Fibroblast of peridontal ligament (primary cell): ENCODE data around the gene RNF4.
"Not testable (repeated sequence)": the region's sequence is repeated elsewhere in the genome, so short reads cannot be mapped to it uniquely, and the experiment has no call there.

Experiments used
- DNase-seq: peaks from one replicate; pipeline ENCODE4 v3.0.0-alpha.2; 2010; ENCODE audit errors: extremely low read depth

The RNF4 gene

DNA sequence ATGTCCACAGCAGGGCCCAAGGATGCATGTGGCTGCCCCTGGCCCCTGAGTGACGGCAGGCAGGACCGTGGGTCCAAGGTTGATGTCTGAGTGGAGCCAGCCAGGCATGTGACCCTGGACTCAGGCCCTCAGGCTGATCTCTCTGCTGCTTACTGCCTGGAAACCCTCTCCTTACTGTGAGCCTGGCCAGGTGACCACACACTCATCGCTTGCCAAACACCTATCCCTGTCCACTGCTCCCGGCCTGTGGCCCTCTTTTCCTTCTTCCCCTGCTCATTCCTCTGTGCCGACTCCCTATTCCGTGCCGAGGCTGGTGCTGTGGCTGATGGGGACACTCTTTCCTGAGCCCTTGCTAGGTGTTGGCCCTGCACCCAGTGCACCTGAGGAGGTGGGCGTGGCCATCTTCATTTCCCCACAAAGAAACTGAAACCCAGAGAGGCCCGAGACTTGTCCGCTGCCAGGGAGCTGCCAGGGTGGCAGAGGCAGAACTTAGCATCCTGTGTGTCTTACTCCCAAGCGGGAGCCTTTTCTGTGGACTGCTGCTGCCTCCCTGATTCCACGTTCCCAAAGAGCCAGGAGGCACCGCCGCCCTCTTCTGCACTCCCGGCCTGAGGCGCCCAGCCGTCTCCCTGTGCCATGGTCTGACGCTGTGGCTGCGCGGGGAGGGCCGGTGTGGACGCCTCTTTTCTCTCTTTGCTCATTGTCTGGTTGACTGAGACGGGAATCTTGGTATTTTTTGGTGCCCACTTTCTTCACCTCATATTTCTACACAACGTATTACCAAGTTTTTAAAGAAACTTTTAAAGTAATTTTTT, 11.2 kb upstream of the RNF4 start:
- DNase-seq: no peak

GRCh38 chr4:2458546-2459491, 10.1 kb upstream of the RNF4 start:
- no peak for DNase-seq

DNA sequence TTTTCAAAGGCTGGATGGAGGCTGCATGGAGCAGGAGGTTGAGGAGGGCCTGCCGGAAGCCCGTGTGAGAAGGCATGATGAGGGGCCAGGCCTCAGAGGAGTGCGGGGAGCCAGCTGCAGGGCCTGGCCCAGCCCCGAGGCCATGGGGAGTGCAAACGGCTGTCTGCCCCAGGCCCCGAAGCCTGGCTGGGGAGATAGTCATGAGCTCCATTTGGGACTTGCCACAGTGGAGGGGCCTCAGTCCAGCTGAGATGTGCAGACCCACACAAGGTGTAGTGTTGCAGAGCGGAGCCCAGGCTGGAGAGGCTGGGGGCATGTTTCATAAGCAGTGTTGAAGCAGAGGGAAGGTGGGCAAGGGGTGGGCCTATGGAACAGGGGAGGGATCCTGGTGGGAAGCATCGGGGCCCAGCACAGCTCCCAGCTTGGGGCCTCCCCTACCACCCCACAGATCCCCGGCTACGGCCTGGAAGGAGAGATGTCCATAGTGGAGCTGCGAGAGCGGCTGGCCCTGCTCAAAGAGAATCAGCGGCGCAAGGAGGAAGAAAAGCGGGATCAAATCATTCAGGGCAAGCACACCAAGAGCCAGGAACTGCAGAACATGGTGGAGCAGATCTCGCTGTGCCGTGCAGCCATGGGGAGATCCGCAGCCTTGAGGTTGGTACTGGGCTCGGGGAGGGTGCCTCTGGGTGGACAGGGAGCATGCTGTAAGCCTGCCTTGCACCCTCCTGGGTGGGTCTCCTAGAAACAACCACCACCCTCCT, 9.1 kb upstream of the RNF4 start:
- no peak for DNase-seq

- DNase-seq: no peak
These were observed 7.5 kb upstream of the RNF4 start for GRCh38 chr4:2461246-2461960.

GRCh38 chr4:2462218-2462991, 6.5 kb upstream of the RNF4 start:
- DNase-seq: peak; percentile 64

- no peak for DNase-seq
These were observed 5.7 kb upstream of the RNF4 start for GRCh38 chr4:2462992-2463762.

DNA sequence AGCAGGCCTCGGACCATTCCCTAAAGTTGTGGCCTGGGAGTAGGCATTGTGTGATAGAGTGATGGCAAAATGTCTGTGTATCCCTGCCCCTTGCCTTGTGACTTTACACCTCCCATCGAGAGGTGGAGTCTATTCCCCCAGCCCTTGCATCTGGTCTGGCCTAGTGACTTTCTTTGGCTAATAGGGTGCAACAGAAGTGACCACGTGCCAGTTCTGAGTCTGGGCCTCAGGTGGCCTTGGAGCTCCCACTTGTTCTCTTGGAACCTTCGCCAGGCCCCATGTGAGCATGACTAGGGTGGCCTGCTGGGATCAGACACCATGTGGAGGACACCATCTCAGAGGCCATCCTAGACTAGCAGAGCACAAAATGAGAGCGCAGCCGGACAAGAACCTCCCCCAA, 3.9 kb upstream of the RNF4 start:
- no peak for DNase-seq

DNA sequence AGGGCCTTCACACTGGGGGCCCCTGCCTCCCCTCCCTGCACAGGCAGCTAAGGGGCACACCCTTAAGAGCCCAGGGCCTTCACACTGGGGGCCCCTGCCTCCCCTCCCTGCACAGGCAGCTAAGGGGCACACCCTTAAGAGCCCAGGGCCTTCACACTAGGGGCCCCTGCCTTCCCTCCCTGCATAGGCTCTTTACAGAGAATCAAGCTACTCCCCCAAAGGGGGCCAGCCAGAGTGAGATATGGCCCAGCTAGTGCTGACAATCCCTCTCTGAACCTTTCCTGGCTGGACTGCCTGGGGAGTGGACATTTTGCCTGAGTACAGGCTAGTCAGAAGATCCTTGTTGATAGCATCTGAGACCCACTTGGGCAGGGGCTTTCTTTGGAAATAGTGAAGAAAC, 3.4 kb upstream of the RNF4 start:
- not testable (repeated sequence) for DNase-seq

GRCh38 chr4:2469192-2469984, 482 bp downstream of the RNF4 start:
- DNase-seq: no peak

DNA sequence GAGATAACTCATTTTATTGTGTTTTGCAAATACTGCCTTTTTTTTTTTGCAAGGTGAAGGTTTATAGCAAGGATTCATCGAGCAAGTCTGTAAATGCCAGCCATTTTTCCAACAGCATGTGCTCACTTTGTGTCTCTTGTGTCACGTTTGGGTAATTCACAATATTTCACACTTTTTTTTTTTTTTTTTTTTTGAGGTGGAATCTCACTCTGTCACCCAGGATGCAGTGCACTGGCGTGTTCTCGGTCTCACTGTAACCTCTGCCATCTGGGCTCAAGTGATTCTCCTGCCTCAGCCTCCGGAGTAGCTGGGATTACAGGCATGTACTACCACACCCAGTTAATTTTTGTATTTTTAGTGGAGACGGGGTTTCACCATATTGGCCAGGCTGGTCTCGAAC, 1.9 kb downstream of the RNF4 start:
- no peak for DNase-seq

DNA sequence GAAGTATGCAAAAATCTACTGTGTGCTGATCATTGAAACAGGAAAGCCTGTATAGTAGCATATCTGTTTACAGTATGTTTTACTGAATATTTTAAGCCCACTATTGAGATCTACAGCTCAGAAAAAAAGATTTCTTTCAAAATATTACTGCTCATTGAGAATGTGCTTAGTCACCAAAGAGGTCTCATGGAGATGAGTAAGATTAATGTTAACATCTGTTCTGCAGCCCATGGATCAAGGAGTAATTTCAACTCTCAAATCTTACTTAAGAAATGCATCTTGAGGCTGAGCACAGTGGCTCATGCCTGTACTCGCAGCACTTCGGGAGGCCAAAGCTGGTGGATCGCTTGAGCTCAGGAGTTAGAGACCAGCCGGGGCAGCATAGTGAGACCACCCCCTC, 3.3 kb downstream of the RNF4 start:
- peak; percentile 50 for DNase-seq

- peak; percentile 38 for DNase-seq
These were observed 9.3 kb downstream of the RNF4 start for GRCh38 chr4:2478229-2478628.

GRCh38 chr4:2480649-2481048, 11.7 kb downstream of the RNF4 start:
- DNase-seq: no peak

DNA sequence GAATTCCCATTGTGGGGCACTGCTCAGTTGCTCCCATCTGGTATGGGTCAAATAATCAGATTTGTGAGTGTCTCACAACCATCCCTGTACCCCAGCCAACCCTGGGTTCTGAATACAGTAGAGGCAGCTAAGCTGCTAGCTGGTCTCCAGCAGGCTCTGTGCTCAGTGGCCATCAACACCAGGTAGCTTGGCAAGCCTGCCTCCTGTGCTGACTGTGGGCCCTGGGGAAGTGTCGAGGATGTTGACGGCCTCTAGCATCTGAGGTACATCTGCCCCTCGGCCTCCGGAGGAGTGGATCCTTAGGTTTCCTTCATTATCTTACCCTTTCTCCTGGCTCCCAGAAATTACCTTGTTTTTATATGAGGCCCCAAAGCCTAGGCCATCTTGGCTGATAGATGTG, 13.3 kb downstream of the RNF4 start:
- DNase-seq: no peak

- DNase-seq: peak; percentile 45
These were observed 13.8 kb downstream of the RNF4 start for GRCh38 chr4:2482693-2483092.

DNA sequence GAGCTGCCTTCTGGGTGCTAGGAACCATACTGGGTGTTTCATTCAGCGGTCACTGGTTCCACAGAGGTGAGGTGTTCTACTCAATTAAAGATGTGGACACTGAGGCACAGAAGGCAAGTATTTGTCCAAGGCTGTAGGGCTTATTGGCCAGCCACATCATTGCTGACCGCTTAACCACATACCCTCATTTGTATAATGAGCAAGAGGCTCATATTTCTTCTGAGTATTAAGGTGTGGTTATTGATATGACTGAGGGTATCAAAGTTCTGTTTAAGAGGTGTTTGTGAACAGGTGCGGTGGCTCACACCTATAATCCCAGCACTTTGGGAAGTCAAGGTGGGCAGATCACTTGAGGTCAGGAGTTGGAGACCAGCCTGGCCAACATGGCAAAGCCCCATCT, 14.3 kb downstream of the RNF4 start:
- no peak for DNase-seq

- no peak for DNase-seq
These were observed 15.3 kb downstream of the RNF4 start for GRCh38 chr4:2484185-2484584.

DNA sequence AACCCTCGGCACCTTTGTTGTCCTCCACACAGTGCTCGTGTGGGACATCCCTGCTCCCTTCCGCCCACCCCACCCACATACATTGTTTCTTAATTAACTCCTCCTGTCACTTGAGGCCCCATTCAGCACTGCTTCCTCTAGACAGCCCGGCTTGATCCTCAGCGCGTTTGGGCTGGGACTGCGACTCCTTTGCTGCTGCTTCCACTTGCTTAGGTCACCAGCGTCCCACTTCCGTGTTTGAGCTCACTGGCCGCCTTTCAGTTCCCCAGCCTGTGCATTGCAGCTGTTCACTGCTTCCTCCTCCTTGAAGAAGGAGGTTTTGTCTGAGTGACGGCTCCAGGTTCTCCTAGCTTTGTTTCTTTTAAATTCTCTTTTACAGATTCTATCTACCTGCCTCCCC, 16.1 kb downstream of the RNF4 start:
- DNase-seq: no peak

DNA sequence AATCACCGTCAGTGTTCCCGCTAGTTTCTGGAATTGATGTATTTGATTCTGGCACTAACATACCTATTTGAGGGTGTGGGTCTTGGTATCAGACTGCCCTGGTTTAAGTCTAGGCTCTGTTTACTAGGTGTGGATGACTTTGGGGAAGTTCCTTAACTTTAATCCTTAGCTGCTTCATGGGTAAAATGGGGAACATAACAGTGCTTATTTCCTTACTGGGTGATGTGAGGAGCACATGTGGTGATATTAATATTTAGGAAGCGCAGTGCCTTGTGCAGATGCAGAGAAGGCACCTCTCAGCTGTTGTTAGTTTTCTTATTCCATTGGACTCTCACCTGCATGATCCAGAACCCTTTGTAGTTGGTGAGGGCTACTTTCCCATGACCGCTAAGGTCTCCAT, 17.1 kb downstream of the RNF4 start:
- no peak for DNase-seq
